SU-DHL-6 (cell line): ENCODE results near the gene CADPS.
A peak's percentile ranks its signal among the peaks of the same experiment; 100 is the strongest.

Source experiments
- H2AFZ ChIP-seq: fragments of 200-600 bp; sonication (generic); 2 replicates; pipeline ENCODE4 v1.6.1; 2014; ENCODE audit warnings: low read depth, mild to moderate bottlenecking, moderate library complexity, mixed read lengths, antibody characterized with exemption, low read length; ENCODE audit not compliant: severe bottlenecking
- H3F3A ChIP-seq: fragments of 200-600 bp; shearing (Covaris generic); 2 replicates; pipeline ENCODE4 v1.6.0; 2016; ENCODE audit warnings: antibody characterized with exemption, mild to moderate bottlenecking; ENCODE audit not compliant: insufficient read depth
- H3K27ac ChIP-seq: fragments of 200-600 bp; sonication (generic); 2 replicates; pipeline ENCODE4 v1.5.1; 2016; ENCODE audit warnings: low read depth, mild to moderate bottlenecking, low read length, moderate library complexity, mixed read lengths
- H3K27me3 ChIP-seq: fragments of 200-600 bp; sonication (generic), shearing (Covaris generic); 2 replicates; pipeline ENCODE4 v1.6.0; 2014; ENCODE audit warnings: mild to moderate bottlenecking, low read length
- H3K36me3 ChIP-seq: fragments of 200-600 bp; sonication (generic); 2 replicates; pipeline ENCODE4 v1.6.1; 2014; ENCODE audit warnings: mild to moderate bottlenecking, low read length, mixed read lengths
- H3K4me2 ChIP-seq: fragments of 300-600, 200-600 bp; shearing (Covaris generic), sonication (generic); 2 replicates; pipeline ENCODE4 v1.6.0; 2014; ENCODE audit warnings: low read length, low read depth, mild to moderate bottlenecking; ENCODE audit not compliant: poor library complexity, severe bottlenecking
- H3K4me3 ChIP-seq: fragments of 200-600 bp; sonication (generic); 2 replicates; pipeline ENCODE4 v1.5.1; 2014; ENCODE audit warnings: antibody characterized with exemption, low read length, mild to moderate bottlenecking, mixed read lengths; ENCODE audit not compliant: insufficient read depth, poor library complexity, severe bottlenecking
- H3K79me2 ChIP-seq: fragments of 200-600 bp; sonication (generic); 2 replicates; pipeline ENCODE4 v1.6.1; 2014; ENCODE audit warnings: mild to moderate bottlenecking, low read length, moderate library complexity; ENCODE audit not compliant: insufficient read depth
- H3K9ac ChIP-seq: fragments of 200-600 bp; sonication (generic); 2 replicates; pipeline ENCODE4 v1.7.0; 2014; ENCODE audit warnings: mild to moderate bottlenecking, low read length
- H3K9me2 ChIP-seq: fragments of 200-600 bp; sonication (generic); replicated peaks from 2 replicates; pipeline ENCODE4 v1.6.1; 2014; ENCODE audit warnings: low read length; ENCODE audit not compliant: insufficient read depth
- H3K9me3 ChIP-seq: fragments of 200-600 bp; sonication (generic); 2 replicates; pipeline ENCODE4 v1.6.1; 2014; ENCODE audit warnings: low read length, mixed read lengths; ENCODE audit not compliant: insufficient read depth
- H4K20me1 ChIP-seq: fragments of 200-600 bp; sonication (generic); 2 replicates; pipeline ENCODE4 v1.6.1; 2014; ENCODE audit warnings: low read depth, mild to moderate bottlenecking, antibody characterized with exemption, low read length, moderate library complexity, mixed read lengths
- EZH2phosphoT487 ChIP-seq: fragments of 200-600 bp; sonication (generic), shearing (Covaris generic); conservative IDR thresholded peaks from 2 replicates; pipeline ENCODE4 v1.6.1; 2018; ENCODE audit warnings: mild to moderate bottlenecking, antibody characterized with exemption, low read length, moderate library complexity, mixed read lengths
- TF ChIP-seq, protein P1 (sequence below): fragments of 200-600 bp; sonication (generic); IDR thresholded peaks from one replicate; pipeline ENCODE4 v1.5.1; 2017; ENCODE audit warnings: antibody characterized with exemption, mild to moderate bottlenecking, low read length, moderate library complexity; ENCODE audit not compliant: insufficient read depth, poor library complexity, severe bottlenecking

CADPS gene

DNA sequence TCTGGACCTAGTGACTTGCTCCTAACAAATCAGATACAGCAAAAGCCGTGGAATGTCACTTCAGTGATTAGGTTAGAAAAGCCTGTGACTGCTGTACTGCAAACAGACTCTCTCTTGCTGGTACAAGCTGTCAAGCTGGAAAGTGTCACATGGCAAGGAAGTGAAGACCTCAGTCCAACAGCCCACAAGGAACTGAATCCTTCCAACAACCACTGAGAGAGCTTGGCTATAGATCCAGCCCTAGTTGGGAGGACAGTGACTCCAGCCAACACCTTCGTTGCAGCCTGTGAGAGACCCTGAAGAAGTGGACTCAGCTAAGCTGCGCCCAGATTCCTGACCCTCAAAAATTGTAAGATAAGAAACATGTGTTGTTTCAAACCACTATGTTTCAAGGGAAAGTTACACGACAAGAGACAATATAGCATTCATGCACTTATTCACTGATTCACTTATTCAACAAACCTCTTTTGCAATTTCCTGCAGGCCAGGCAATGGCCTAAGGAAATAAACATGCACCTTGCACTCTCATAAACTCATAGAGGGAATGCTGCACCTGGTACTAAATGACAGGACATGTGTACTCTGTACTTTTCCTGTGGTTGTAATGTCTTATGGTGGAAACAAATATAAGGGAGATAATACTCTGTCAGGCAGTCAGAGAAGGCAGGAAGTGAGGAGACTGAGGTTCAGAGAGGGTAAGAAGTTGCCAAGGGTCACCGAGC is 142.9 kb downstream of the CADPS start:
- H3K9me2 ChIP-seq: no peaks in the 10 kb centered on the region
- H3K27me3 ChIP-seq: no peaks in the 10 kb centered on the region
- H2AFZ ChIP-seq: no peak overlapping the region
- H3K79me2 ChIP-seq: no peaks in the 10 kb centered on the region
- H4K20me1 ChIP-seq: no peaks in the 10 kb centered on the region
- no peak overlapping the region for H3K4me3 ChIP-seq
- TF ChIP-seq, protein P1, sequence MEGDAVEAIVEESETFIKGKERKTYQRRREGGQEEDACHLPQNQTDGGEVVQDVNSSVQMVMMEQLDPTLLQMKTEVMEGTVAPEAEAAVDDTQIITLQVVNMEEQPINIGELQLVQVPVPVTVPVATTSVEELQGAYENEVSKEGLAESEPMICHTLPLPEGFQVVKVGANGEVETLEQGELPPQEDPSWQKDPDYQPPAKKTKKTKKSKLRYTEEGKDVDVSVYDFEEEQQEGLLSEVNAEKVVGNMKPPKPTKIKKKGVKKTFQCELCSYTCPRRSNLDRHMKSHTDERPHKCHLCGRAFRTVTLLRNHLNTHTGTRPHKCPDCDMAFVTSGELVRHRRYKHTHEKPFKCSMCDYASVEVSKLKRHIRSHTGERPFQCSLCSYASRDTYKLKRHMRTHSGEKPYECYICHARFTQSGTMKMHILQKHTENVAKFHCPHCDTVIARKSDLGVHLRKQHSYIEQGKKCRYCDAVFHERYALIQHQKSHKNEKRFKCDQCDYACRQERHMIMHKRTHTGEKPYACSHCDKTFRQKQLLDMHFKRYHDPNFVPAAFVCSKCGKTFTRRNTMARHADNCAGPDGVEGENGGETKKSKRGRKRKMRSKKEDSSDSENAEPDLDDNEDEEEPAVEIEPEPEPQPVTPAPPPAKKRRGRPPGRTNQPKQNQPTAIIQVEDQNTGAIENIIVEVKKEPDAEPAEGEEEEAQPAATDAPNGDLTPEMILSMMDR: no peak
- TF ChIP-seq EZH2phosphoT487: no peak
- no peak overlapping the region for H3K9ac ChIP-seq
- no peaks in the 10 kb centered on the region for H3K9me3 ChIP-seq
- no peaks in the 10 kb centered on the region for H3K36me3 ChIP-seq
- no peaks in the 10 kb centered on the region for H3F3A ChIP-seq
- H3K4me2 ChIP-seq: no peak overlapping the region
- no peak overlapping the region for H3K27ac ChIP-seq

DNA sequence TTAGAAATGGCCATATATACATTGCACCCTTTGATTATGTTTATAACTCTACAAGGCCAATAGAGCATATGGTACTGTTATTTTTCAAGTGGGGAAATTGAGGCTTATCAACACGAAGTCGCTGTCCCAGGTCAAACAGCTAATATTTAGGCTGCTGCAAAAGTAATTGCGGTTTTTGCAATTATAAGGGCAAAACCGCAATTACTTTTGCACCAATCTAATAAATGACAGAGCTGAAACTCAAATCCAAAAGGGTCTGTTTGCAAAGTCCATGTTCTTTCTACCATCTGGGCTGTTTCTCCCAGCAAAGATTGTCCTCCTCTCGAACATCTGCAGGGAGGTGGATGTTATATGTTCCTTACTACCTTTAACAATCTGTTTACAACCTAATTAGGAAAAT is 147.2 kb downstream of the CADPS start:
- H3K9ac ChIP-seq: no peak overlapping the region
- no peak for TF ChIP-seq EZH2phosphoT487
- TF ChIP-seq, protein P1: no peak
- no peak overlapping the region for H2AFZ ChIP-seq
- no peak overlapping the region for H3K27ac ChIP-seq
- no peaks in the 10 kb centered on the region for H3K27me3 ChIP-seq
- H3K9me3 ChIP-seq: no peaks in the 10 kb centered on the region
- H3K4me3 ChIP-seq: no peak overlapping the region
- no peaks in the 10 kb centered on the region for H3F3A ChIP-seq
- H3K36me3 ChIP-seq: no peaks in the 10 kb centered on the region
- no peak overlapping the region for H3K4me2 ChIP-seq
- no peaks in the 10 kb centered on the region for H4K20me1 ChIP-seq
- H3K79me2 ChIP-seq: no peaks in the 10 kb centered on the region
- H3K9me2 ChIP-seq: no peaks in the 10 kb centered on the region

DNA sequence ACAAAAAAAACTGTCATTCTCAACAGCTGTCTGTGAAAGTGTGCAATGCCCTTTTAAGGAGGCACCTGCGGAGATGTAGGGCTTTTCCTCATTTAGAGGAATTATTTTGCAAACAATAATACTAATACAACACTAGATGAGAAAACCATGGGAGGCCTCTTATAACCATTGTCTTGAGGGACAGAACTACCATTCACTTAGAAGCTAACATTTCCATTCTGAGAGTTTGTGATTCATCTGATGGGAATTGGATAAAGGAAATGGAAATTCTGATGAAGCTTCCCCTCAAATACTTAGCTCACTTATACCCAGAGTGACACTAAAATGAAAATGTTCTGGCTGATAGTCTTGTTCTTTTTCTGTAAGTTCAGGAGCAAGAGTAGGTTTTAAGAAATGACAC is 147.7 kb downstream of the CADPS start:
- TF ChIP-seq, protein P1: no peak
- TF ChIP-seq EZH2phosphoT487: no peak
- Histone ChIP-seq H3K4me3 (no peak overlapping the region), H4K20me1 (no peaks in the 10 kb centered on the region), H3K9ac (no peak overlapping the region), H3F3A (no peaks in the 10 kb centered on the region), H3K27me3 (no peaks in the 10 kb centered on the region), H3K4me2 (peak overlapping the region; percentile 18), H3K9me2 (no peaks in the 10 kb centered on the region), H3K36me3 (no peaks in the 10 kb centered on the region), H2AFZ (no peak overlapping the region), H3K27ac (no peak overlapping the region), H3K9me3 (no peaks in the 10 kb centered on the region), H3K79me2 (no peaks in the 10 kb centered on the region)
